Smooth muscle cell of the brain vasculature (primary cell): Measurements from ENCODE around the gene MAP10.
"Not testable (repeated sequence)": the region's sequence is repeated elsewhere in the genome, so short reads cannot be mapped to it uniquely, and the experiment has no call there.

Experiments
- DNase-seq: peaks from one replicate; pipeline ENCODE4 v3.0.0-alpha.2; 2012; ENCODE audit warnings: low read depth, low spot score

The MAP10 gene, protein sequence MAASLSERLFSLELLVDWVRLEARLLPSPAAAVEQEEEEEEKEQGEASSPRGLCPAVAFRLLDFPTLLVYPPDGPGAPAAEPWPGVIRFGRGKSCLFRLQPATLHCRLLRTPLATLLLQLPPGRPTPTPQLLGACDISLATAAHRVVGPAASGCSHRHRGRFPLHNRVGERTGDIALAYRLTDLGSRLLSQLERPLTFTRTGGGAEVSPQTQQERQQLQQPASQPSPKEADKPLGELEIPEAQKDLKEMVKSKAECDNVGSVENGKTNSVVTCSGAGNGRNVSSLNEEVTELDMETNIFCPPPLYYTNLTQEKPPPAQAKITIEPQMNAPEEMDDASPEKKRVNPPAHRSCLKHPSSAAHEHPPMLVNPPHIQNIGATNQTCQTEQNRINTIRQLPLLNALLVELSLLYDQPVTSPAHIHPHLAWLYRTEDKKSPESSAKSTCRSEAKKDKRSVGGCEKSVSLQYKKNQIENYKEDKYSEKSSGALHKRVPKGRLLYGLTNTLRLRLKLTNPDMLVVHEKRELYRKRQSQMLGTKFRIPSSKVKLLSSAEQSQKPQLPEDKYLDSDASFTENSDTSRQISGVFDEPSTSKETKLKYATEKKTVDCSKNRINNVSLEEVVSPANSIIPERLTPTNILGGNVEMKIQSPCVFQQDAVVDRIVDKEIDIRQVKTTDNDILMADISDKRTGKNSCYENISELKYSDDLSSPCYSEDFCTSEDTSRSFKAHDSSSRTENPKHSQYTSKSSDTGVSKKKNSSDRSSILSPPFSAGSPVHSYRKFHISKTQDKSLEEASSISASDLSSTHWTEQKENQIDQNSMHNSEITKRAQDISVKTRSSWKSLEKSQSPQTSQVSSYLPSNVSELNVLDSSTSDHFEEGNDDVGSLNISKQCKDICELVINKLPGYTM

DNA sequence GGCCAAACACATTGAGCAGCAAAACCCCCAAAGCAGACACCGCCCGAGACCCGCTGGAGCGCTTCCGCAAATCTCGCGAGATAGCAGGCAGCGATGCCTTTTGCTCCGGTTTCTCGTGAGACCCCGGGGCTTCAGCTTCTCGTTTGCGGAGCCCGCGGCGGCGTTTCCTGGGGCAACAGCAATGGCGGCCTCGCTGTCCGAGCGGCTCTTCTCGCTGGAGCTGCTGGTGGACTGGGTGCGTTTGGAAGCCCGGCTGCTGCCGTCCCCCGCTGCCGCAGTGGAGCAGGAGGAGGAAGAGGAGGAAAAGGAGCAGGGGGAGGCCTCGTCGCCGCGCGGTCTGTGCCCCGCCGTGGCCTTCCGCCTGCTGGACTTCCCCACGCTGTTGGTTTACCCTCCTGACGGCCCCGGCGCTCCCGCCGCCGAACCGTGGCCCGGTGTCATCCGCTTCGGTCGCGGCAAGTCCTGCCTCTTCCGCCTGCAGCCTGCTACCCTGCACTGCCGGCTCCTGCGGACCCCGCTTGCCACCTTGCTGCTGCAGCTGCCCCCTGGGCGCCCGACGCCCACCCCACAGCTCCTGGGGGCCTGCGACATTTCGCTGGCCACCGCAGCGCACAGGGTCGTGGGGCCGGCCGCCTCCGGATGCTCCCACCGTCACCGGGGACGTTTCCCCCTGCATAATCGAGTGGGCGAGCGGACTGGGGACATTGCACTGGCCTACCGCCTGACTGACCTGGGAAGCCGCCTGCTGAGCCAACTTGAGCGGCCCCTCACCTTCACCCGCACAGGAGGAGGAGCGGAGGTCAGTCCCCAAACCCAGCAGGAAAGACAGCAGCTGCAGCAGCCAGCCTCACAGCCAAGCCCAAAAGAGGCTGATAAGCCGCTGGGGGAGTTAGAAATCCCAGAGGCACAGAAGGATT lies at the start of gene MAP10:
MAP10 (plus strand) TSS at position 148 of the 917 bp plus-strand sequence; CDS start at position 182, 34 bp downstream.
- peak; percentile 44 for DNase-seq

DNA sequence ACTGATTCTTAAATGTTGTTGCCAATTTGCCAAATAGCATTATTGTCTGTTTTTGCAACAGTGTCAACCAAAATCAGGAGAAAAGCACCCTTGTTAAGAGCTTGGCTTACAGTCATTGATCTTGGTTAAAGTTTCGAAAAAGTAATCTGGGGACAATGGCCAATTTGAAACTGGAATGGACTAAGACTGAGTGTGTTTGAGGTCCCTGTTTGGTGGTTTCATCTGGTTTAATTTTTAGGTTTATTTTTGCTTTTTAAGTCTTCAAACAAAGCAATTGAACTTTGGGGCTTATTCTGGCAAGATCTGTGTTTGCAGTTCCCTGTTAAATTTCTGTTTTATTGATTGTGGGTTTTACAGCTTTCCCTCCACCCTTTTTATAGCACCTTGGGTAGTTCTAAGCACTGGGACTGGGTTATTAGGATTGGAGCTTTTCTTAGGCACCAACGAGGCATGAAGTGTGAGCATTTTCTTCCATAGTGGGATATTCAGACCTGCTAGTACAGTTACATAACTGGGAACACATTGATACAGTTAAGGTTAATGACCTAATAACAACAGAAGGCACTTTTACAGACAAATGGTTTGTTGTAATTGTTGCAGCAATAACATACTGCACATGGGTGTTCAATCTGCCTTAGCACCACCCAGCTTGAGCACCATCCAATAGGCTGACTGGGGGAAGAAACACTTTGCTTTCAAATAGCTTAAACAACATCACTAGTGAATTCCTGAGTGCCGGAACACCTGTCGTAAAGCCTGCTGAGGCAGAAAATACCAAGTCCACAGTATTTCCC lies 40.6 kb upstream of the MAP10 start:
- DNase-seq: no peak

DNA sequence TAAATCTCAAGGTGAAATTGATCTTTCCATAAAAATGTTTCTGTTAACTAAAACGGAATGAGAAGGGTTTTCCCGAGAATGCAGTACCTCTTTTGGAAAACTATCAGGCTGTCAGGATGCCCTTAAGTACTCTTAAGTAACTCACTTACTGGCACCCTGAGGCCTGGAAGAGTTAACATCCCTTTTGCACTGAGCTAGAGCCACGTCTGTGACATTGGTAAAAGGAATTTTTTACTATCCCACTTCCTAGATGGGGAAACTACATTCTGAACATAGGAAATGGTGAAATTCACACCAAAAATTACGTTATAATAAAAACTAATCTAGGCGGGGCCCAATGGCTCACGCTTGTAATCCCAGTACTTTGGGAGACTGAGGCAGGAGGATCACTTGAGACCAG lies 39.7 kb upstream of the MAP10 start:
- DNase-seq: no peak

DNA sequence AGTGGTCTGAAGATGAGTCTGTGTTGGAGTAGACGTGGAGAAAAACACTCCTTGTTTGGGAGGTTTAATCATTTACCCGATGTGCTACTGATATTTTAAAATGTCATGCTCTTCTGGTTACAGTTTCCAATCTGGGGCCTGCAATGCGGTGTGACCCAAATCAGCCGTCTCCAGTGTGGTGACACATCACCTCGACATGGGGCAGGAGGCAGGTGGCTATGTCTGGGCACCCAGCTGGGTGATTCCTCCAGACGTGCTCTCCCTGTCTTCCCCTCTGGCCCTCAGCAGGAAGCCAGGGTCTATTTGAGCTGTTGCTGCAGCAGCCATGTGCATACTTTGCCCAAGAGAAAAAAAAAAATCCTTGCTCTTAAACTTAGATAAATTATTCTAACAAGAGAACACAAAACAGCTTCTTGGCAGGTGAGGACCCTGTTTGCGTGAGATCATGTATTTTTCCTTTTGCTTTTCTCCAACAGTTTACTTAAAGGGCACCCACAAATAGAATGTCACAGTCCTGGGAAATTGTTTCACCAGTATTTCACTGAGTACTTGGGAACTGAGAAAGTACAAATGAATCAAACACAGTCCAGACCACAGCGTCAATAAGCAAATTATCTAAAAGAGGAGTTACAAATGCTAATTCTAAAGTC lies 38.9 kb upstream of the MAP10 start:
- no peak for DNase-seq

DNA sequence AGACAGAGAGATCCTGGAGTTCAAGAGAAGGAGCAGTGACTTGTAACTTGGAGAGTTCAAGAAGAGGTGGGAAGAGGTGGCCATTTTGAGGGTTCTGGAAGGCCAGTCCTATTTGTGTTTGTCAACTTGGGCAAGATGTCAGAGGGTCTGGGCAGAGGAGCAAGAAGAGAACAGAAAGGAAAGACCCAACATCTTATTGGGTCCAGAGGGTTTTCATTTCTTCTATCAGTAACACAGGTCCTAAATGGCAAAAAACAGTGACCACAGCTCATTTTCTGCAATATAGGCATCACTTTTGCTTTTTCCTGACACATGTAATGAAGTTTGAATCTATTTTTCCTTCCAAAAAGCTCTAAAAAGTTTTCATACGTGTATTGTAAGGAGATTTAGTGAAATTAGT lies 38.3 kb upstream of the MAP10 start:
- no peak for DNase-seq

DNA sequence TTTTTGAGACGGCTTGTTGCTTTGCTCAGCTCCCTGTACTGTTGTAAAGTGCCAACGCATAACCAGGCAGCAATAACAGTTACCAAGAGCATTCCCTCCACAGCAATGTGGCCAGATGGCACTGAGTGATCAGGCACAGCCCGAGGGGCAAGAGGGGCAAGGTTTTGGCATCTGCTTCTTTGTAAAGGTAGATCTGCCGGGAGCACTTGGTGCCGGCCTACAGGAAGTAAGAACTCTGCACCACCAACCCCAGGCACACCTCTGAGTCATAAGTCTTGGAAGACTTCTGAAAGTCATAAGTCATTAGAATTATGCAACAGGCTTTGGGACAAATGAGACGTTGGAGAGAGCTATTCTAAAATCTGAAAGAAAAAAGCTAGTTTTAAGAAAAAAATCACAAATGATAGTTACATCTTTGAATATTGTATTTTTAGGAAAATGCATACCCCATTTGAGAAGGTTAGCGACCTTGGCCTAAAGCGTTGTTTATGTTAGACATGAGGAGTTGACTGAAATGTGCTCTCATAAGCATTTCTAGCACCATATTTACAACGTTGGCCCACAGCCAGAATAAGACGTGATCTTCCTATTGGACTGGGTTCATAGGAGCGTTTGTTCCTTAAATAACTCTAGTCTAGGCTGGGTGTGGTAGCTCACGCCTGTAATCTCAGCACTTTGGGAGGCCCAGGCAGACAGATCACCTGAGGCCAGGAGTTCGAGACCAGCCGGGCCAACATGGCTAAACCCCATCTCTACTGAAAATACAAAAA lies 37.7 kb upstream of the MAP10 start:
- DNase-seq: no peak

DNA sequence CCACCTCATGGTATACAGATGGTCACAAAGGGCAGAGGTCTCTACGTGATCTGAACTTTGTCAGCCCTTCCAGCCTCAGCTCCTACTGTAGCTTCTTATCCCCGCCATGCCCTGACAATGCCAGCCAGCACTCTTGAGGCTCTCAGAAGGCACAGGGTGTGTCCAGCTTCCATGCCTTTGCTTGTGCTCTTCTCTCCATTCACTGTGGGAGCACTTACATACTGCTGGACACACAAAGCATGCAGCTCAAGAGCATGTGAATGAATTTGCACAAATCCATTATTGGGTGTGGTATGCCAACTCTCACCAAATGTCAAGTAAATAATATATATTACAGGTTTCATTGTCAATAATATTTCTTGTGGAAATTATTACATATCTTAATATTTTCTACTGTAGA lies 36.4 kb upstream of the MAP10 start:
- DNase-seq: no peak

DNA sequence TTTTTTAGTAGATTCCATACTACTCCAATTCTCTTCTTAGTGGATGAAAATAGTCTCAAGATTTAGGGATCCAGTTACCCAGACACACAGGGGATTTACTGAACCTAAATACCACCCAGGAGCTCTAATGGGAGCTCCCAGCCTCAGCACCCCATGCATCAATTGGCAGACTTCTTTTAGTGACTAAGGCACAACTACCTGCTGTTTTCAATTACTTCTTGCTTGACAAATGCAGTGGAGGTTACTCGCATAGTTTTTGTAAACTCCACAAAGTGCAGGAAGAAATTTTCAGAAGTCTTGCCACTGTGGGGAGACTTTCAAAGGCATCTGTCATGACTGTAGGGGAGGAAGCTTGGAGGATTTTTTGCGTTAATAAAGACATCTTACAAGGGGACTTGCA lies 35.5 kb upstream of the MAP10 start:
- DNase-seq: no peak

DNA sequence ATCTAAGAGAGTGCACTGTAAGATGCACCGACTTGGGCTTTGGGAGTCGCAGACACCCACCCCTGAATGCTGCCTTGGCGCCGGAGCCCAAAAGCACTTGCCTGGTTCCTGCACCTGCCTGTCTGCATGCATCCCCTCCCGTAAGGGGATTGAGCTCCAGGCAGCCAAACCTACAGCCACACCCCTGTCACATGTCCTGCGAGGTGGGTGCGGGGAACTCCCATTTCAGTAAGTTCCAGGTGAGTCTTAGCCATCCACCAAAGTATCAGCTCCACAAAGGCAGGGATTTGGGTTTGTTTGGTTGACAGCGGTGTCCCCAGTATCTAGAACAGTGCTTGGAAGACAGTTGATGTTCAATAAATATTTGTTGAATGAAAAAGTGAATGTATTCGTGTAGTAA lies 31.5 kb upstream of the MAP10 start:
- no peak for DNase-seq

DNA sequence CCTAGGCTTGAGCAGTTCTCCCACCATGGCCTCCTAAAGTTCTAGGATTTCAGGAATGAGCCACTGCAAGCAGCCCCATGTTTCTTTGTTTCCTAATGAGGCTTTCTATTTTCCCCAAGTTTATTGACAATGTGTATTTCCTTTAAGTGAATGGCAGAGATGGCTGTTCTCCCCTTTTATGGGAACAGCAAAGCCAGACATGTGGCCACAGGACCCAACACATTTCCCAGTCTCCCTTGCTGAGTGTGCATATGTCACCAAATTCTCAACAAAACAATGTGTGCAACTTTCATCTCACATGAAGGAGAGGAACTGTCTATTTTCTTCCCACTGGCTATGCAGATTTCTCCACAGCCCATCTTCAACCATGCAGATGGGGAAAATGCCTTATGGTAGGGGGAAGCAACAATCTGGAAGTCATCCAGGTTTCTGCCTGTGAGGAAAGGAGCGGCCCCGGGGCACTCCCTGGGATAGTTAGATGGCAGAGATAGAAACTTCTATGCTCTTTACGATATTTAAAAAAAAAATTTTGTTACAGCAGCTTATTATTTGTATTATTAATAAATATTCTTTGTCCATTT lies 28.6 kb upstream of the MAP10 start:
- DNase-seq: no peak

DNA sequence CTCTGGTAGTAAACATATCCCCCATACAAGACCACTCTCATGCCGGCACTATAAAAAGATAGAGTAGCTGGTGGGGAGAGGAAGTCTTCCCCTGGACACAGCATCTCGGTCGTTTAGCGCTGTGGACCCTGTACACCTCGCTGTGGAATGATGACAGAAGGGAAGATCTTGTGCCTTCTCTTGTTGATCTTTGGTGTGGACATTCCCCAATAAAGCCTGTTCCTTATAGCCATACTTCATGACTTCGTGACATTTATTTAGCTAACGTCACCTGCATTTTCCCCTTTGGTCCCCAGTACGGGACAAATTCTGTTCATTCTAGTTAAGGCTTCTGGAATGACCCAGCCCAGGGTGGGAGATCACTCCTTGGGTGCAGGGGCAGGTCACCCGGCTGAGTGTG lies 24.9 kb upstream of the MAP10 start:
- DNase-seq: no peak

DNA sequence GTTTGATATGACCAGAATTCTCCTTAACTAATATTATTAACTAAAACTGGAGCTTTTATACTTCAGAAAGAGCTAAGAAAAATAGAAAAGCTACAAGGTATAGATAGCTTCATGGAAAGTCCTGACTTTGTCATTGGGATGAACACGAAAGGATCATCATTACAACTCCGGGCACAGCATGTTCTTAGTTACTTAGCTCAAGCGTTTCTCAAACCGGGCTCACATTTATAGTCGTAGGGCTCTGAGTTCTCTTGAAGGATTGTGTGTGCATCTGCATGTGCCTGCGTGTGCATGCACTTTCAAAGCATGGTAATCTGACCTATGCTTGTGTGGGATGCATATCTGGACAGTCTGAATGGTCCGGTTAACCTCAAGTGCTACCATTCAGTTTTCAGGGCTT lies 20.4 kb upstream of the MAP10 start:
- no peak for DNase-seq

DNA sequence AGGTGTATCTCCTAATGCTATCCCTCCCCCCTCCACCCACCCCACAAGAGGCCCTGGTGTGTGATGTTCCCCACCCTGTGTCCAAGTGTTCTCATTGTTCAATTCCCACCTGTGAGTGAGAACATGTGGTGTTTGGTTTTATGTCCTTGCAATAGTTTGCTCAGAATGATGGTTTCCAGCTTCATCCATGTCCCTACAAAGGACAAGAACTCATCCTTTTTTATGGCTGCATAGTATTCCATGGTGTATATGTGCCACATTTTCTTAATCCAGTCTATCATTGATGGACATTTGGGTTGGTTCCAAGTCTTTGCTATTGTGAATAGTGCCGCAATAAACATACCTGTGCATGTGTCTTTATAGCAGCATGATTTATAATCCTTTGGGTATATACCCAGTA lies 19.6 kb upstream of the MAP10 start:
- not testable (repeated sequence) for DNase-seq

DNA sequence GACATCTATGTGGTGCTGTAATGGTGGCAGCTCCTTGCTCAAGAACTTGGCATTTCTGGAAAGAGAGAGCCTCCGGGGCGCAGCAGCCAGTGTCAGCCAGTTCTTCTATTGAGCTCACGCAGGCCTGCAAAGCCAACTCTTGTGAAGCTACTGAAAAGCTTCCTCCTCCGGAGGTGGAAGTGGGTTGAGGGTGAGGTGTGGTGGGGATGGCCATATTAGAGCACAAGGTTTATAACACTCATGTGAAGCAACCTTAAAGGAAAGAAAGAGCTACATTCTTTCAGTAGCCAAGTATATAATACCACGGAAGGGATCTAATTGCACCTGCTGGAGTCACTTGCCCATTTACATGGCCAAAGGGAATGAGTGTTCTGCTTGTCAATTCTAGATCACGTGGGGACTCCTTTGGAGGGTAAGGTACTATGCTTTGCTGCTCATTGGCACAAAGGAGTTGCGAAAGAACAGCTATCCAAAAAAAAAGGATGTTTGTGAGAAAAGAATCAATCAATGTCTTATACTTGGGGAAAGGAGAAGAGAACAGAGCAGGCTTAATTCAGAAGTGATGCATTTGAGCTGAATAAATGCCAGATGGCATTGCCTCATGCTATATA lies 18.3 kb upstream of the MAP10 start:
- DNase-seq: no peak

DNA sequence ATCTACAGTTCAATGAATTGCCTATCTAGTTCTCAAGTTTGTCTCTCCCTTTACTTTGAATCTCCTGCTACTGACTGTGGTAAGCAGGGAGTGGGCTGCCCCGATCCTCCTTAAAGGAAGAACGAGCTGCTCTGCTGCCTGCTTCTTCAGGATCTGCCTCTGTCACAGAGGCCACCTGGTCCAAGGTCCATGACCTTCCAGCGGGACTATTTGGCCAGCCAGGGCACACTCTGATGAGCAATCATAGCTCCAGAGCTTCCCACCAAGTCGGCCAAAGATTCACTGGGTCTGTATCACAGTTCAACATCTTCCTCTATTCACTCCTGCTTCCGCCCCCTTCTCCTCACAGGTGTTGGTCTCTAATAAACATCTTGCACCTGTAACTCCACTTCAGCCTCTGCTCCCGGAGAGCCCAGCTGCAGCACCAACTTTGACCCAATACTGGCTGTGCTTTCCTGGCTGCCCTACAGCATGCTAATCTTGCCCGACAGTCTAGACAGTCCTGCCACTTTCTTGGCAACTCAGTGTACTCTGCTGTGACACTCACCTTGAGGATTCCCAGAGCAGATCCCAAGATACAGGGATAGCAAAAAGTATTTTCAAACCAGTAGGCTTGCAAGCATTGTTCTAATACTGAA lies 16.9 kb upstream of the MAP10 start:
- DNase-seq: no peak

DNA sequence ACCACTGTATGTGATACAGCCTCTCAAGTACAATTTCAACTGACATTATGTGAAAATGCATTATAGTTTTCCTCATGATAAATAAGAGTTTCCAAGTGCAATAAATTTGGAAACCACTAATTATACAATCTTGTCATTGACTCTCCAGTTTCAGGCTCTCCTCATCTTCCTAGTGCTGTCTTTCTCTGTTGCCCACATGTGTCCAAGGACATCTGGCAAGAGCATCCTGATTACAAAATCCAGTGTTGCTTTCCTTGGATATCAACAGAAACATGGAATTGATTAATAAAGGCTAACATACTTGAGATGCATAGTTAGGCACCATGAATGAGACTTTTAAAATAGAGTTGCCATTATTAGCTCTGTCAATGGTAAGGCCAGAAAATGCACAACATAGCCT lies 15.6 kb upstream of the MAP10 start:
- DNase-seq: no peak

DNA sequence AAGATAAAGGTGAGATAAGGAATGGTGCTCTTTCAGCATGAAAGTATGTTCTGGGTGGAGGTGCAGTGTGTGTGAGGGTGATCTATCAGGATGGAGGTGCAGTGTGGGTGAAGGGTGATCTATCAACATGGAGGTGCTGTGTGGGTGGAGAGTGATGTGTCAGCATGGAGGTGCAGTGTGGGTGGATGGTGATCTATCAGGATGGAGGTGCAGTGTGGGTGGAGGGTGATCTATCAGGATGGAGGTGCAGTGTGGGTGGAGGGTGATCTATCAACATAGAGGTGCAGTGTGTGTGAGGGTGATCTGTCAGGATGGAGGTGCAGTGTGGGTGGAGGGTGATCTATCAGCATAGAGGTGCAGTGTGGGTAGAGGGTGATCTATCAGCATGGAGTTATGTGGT lies 12.3 kb upstream of the MAP10 start:
- no peak for DNase-seq

DNA sequence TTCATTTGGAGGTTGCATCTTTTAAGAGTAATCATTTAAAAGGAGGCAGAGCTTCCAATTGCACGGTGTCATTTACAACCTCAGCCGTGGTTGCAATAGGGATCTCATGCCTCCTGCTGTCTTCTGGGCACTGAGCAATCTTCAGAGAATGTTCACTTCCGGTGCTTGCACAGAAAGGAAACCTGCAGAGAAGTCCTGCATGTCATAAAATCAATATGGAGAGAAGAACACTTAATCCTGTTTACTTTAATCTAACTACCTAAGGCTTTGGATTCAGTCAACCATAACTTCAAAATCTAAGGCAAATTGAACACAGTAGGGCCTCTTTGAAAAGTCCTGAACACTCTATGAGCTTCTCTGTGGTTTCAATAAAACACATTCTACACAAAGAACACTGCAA lies 11.3 kb upstream of the MAP10 start:
- DNase-seq: peak; percentile 62
